Parietal lobe (tissue), 1 donor: ENCODE data around the gene DBNDD1. TPM values are rescaled to one million over a fixed set of nuclear protein-coding genes. Genes with fewer than 3 reads are reported as not detected.

Source experiments
- total RNA-seq: library from RNA; depleted of rRNA; stranded (reverse); fragments of >200 nt; gene quantifications from one replicate; pipeline ENCODE4 v1.2.3, GENCODE V29; 2014

Gene DBNDD1
- 22.5 TPM for total RNA-seq

GRCh38 chr16:90018652-90019542, at the start of gene DBNDD1:
Gene DBNDD1 (minus strand): TSS chr16:90019456. CDS start chr16:90019341, 115 bp downstream.

Other genes starting within 250 kb of the DBNDD1 start
- gene FANCA, start 202.8 kb downstream of the DBNDD1 start, total RNA-seq, result 30.7 TPM
- gene SPIRE2, start 191.0 kb downstream of the DBNDD1 start, total RNA-seq, result 33.5 TPM
- gene TCF25, start 145.9 kb downstream of the DBNDD1 start, total RNA-seq, result 186 TPM
- 10.3 TPM for gene MC1R, start 100.6 kb downstream of the DBNDD1 start, total RNA-seq
- gene TUBB3, start 96.1 kb downstream of the DBNDD1 start, total RNA-seq, result 2,642 TPM
- gene DEF8, start 70.7 kb downstream of the DBNDD1 start, total RNA-seq, result 76.4 TPM
- gene PRDM7, start 57.9 kb upstream of the DBNDD1 start, total RNA-seq, result not detected